ENCODE measurements around the gene FRMD7.
A peak's percentile ranks its signal among the peaks of the same experiment; 100 is the strongest.
"Not testable (repeated sequence)": the region's sequence is repeated elsewhere in the genome, so short reads cannot be mapped to it uniquely, and the experiment has no call there.

Gene FRMD7

GRCh38 chrX:132093239-132093860 lies 34.5 kb downstream of the FRMD7 start:
- no peak for DNase-seq (ENCODE audit: low read depth)

GRCh38 chrX:132092439-132093065 lies 35.3 kb downstream of the FRMD7 start:
- DNase-seq (ENCODE audit: low read depth) = peak; percentile 56

- DNase-seq (ENCODE audit: low read depth) = no peak
Observed at GRCh38 chrX:132090403-132091159, 37.2 kb downstream of the FRMD7 start.

GRCh38 chrX:132088864-132089263 lies 39.0 kb downstream of the FRMD7 start:
- no peak for DNase-seq (ENCODE audit: low read depth)

- DNase-seq (ENCODE audit: low read depth) = no peak
Observed at GRCh38 chrX:132086672-132087071, 41.1 kb downstream of the FRMD7 start.

GRCh38 chrX:132085786-132086185 lies 42.0 kb downstream of the FRMD7 start:
- no peak for DNase-seq (ENCODE audit: low read depth)

- no peak for DNase-seq (ENCODE audit: low read depth)
Observed at GRCh38 chrX:132077912-132078311, 49.9 kb downstream of the FRMD7 start.

- no peak for DNase-seq (ENCODE audit: low read depth)
Observed at GRCh38 chrX:132077414-132077813, 50.4 kb downstream of the FRMD7 start.

- no peak for DNase-seq (ENCODE audit: low read depth)
Observed at GRCh38 chrX:132071254-132071653, 56.6 kb downstream of the FRMD7 start.

GRCh38 chrX:132068405-132068804 lies 59.4 kb downstream of the FRMD7 start:
- no peak for DNase-seq (ENCODE audit: low read depth)

- no peak for DNase-seq (ENCODE audit: low read depth)
Observed at GRCh38 chrX:132063862-132064261, 64.0 kb downstream of the FRMD7 start.

GRCh38 chrX:132063334-132063733 lies 64.5 kb downstream of the FRMD7 start:
- DNase-seq (ENCODE audit: low read depth) = no peak

GRCh38 chrX:132059973-132060540 lies 67.8 kb downstream of the FRMD7 start:
- no peak for DNase-seq (ENCODE audit: low read depth)

GRCh38 chrX:132058975-132059374 lies 68.8 kb downstream of the FRMD7 start:
- DNase-seq (ENCODE audit: low read depth) = no peak

GRCh38 chrX:132058050-132058449 lies 69.8 kb downstream of the FRMD7 start:
- no peak for DNase-seq (ENCODE audit: low read depth)

GRCh38 chrX:132051778-132052177 lies 76.0 kb downstream of the FRMD7 start:
- DNase-seq (ENCODE audit: low read depth) = not testable (repeated sequence)

GRCh38 chrX:132046533-132046932 lies 81.3 kb downstream of the FRMD7 start:
- DNase-seq (ENCODE audit: low read depth) = no peak

GRCh38 chrX:132045456-132045855 lies 82.4 kb downstream of the FRMD7 start:
- DNase-seq (ENCODE audit: low read depth) = no peak

- no peak for DNase-seq (ENCODE audit: low read depth)
Observed at GRCh38 chrX:132044953-132045352, 82.9 kb downstream of the FRMD7 start.

GRCh38 chrX:132043977-132044376 lies 83.8 kb downstream of the FRMD7 start:
- DNase-seq (ENCODE audit: low read depth) = no peak

- no peak for DNase-seq (ENCODE audit: low read depth)
Observed at GRCh38 chrX:132041015-132041414, 86.8 kb downstream of the FRMD7 start.

GRCh38 chrX:132040066-132040465 lies 87.8 kb downstream of the FRMD7 start:
- DNase-seq (ENCODE audit: low read depth) = no peak

GRCh38 chrX:132037479-132037993 lies 90.3 kb downstream of the FRMD7 start:
- DNase-seq (ENCODE audit: low read depth) = no peak
